IMR-90 (cell line): ENCODE results near the gene SUV39H2. TPM values are rescaled to one million over a fixed set of nuclear protein-coding genes. Genes with fewer than 3 reads are reported as not detected.

Source experiments
- ATAC-seq: fragments of 200-7000 bp; cut with Tn5 transposase; 2 replicates; pipeline ENCODE4 v1.9.1; 2020; ENCODE audit warnings: low read depth, mild to moderate bottlenecking, moderate library complexity
- BruUV-seq: library from RNA; stranded (reverse); fragments of 400-500 nt; replicated peaks from 2 replicates; lab custom pipeline; 2021; lab: Mats Ljungman, UMichigan
- CTCF ChIA-PET: fragments of 300-600 bp; formaldehyde crosslinking; extraction: SDS; loops from one replicate; lab custom pipeline; 2021; ENCODE audit warnings: antibody characterized with exemption; lab: Yijun Ruan, JAX
- POLR2A ChIA-PET: fragments of 300-600 bp; sonication (Branson Sonifier 250); formaldehyde crosslinking; loops from one replicate; lab custom pipeline; 2022; ENCODE audit warnings: antibody characterized with exemption; ENCODE audit not compliant: unreplicated experiment; lab: Charles Lee
- DNase-seq: peaks from one replicate; pipeline ENCODE4 v3.0.0; 2013
- H2AFZ ChIP-seq: replicated peaks from 2 replicates; pipeline ENCODE3; 2013; ENCODE audit warnings: low read length, mild to moderate bottlenecking; ENCODE audit not compliant: poor library complexity
- H2AK5ac ChIP-seq: 2 replicates; pipeline ENCODE4 v1.6.1; 2013; ENCODE audit warnings: low read depth, low read length, inconsistent platforms
- H2AK9ac ChIP-seq: replicated peaks from 2 replicates; pipeline ENCODE3; 2013; ENCODE audit warnings: mild to moderate bottlenecking, low read depth, low read length, moderate library complexity; ENCODE audit not compliant: poor library complexity
- H2BK120ac ChIP-seq: 2 replicates; pipeline ENCODE4 v1.6.1; 2013; ENCODE audit warnings: low read depth, low read length, inconsistent platforms
- H2BK15ac ChIP-seq: 3 replicates; pipeline ENCODE4 v1.6.1; 2013; ENCODE audit warnings: low read depth, low read length, inconsistent platforms
- H2BK20ac ChIP-seq: 2 replicates; pipeline ENCODE4 v1.6.1; 2013; ENCODE audit warnings: low read depth, mild to moderate bottlenecking, inconsistent platforms, low read length, moderate library complexity
- H2BK5ac ChIP-seq: 2 replicates; pipeline ENCODE4 v1.6.1; 2013; ENCODE audit warnings: mild to moderate bottlenecking, low read depth, low read length, inconsistent platforms; ENCODE audit not compliant: poor library complexity, severe bottlenecking
- H3K14ac ChIP-seq: replicated peaks from 2 replicates; pipeline ENCODE4 v1.6.1; 2013; ENCODE audit warnings: low read depth, low read length, inconsistent platforms
- H3K18ac ChIP-seq: 2 replicates; pipeline ENCODE4 v1.6.1; 2013; ENCODE audit warnings: low read depth, low read length, control low read depth
- H3K23ac ChIP-seq: 2 replicates; pipeline ENCODE4 v1.6.1; 2013; ENCODE audit warnings: low read depth, low read length, inconsistent platforms
- H3K27ac ChIP-seq: 2 replicates; pipeline ENCODE4 v1.5.1; 2013; ENCODE audit warnings: mild to moderate bottlenecking, control low read depth, low read length; ENCODE audit not compliant: insufficient read depth
- H3K27me3 ChIP-seq: 2 replicates; pipeline ENCODE4 v1.6.1; 2013; ENCODE audit warnings: low read length; ENCODE audit not compliant: control insufficient read depth, insufficient read depth
- H3K36me3 ChIP-seq: 2 replicates; pipeline ENCODE4 v1.6.1; 2013; ENCODE audit warnings: low read length, mixed read lengths; ENCODE audit not compliant: control insufficient read depth, insufficient read depth
- H3K4ac ChIP-seq: 2 replicates; pipeline ENCODE4 v1.6.1; 2013; ENCODE audit warnings: low read depth, low read length, inconsistent platforms
- H3K4me1 ChIP-seq: 2 replicates; pipeline ENCODE4 v1.6.1; 2013; ENCODE audit warnings: low read length, mixed read lengths; ENCODE audit not compliant: control insufficient read depth, insufficient read depth
- H3K4me2 ChIP-seq: 2 replicates; pipeline ENCODE4 v1.6.1; 2013; ENCODE audit warnings: low read depth, mild to moderate bottlenecking, control low read depth, low read length, moderate library complexity
- H3K4me3 ChIP-seq: 2 replicates; pipeline ENCODE4 v1.5.1; 2013; ENCODE audit warnings: low read depth, mild to moderate bottlenecking, control low read depth, low read length, moderate library complexity; ENCODE audit not compliant: insufficient read depth
- H3K56ac ChIP-seq: 2 replicates; pipeline ENCODE4 v1.6.1; 2013; ENCODE audit warnings: low read length, inconsistent platforms; ENCODE audit not compliant: insufficient read depth; ENCODE audit errors: extremely low read depth
- H3K79me1 ChIP-seq, 2 experiments: 2 replicates each; pipeline ENCODE4 v1.6.1; 2013; ENCODE audit warnings: low read length in 2 of 2, inconsistent platforms in 1 of 2, low read depth in 1 of 2
- H3K9ac ChIP-seq: 2 replicates; pipeline ENCODE4 v1.6.1; 2013; ENCODE audit warnings: low read depth, low read length, control low read depth
- H3K9me1 ChIP-seq: 2 replicates; pipeline ENCODE4 v1.6.1; 2013; ENCODE audit warnings: low read length, inconsistent platforms; ENCODE audit not compliant: insufficient read depth
- H3K9me3 ChIP-seq: 2 replicates; pipeline ENCODE4 v1.6.1; 2013; ENCODE audit warnings: low read length; ENCODE audit not compliant: control insufficient read depth, insufficient read depth
- H4K20me1 ChIP-seq: 2 replicates; pipeline ENCODE4 v1.6.1; 2013; ENCODE audit warnings: low read length, inconsistent platforms; ENCODE audit not compliant: insufficient read depth
- H4K5ac ChIP-seq: 2 replicates; pipeline ENCODE4 v1.6.1; 2013; ENCODE audit warnings: mild to moderate bottlenecking, low read depth, low read length, control low read depth
- H4K8ac ChIP-seq, 2 experiments: 2 replicates each; pipeline ENCODE4 v1.6.1; 2013; ENCODE audit warnings: low read depth in 2 of 2, low read length in 2 of 2, control low read depth in 1 of 2, inconsistent platforms in 1 of 2
- H4K91ac ChIP-seq: 2 replicates; pipeline ENCODE4 v1.6.1; 2013; ENCODE audit warnings: low read depth, low read length, inconsistent platforms; ENCODE audit not compliant: insufficient read depth
- BHLHE40 ChIP-seq: fragments of 150-350 bp; IDR thresholded peaks from 2 replicates; pipeline ENCODE4 v1.6.1; 2016; ENCODE audit warnings: mild to moderate bottlenecking, low read depth, low read length
- CEBPB ChIP-seq: IDR thresholded peaks from 2 replicates; pipeline ENCODE4 v1.6.1; 2012; ENCODE audit warnings: low read depth, low read length, improper control_type of control experiment
- CHD1 ChIP-seq: IDR thresholded peaks from 2 replicates; pipeline ENCODE4 v1.6.1; 2012; ENCODE audit warnings: low read depth, low read length, improper control_type of control experiment
- ELK1 ChIP-seq: fragments of 150-350 bp; IDR thresholded peaks from 2 replicates; pipeline ENCODE4 v1.6.1; 2016; ENCODE audit warnings: low read depth, mild to moderate bottlenecking, low read length, moderate library complexity, borderline replicate concordance
- FOS ChIP-seq: fragments of 150-350 bp; IDR thresholded peaks from 2 replicates; pipeline ENCODE4 v1.6.1; 2016; ENCODE audit warnings: low read depth, low read length
- MAZ ChIP-seq: IDR thresholded peaks from 2 replicates; pipeline ENCODE4 v1.6.1; 2012; ENCODE audit warnings: low read depth, mild to moderate bottlenecking, low read length, improper control_type of control experiment, moderate library complexity, borderline replicate concordance
- MXI1 ChIP-seq: IDR thresholded peaks from 2 replicates; pipeline ENCODE4 v1.6.1; 2012; ENCODE audit warnings: low read depth, mild to moderate bottlenecking, low read length, moderate library complexity, borderline replicate concordance
- NFE2L2 ChIP-seq: fragments of 150-350 bp; IDR thresholded peaks from 2 replicates; pipeline ENCODE4 v1.6.1; 2016; ENCODE audit warnings: low read depth, mild to moderate bottlenecking, low read length
- POLR2A ChIP-seq: IDR thresholded peaks from 2 replicates; pipeline ENCODE4 v1.6.1; 2012; ENCODE audit warnings: mild to moderate bottlenecking, low read depth, low read length
- RCOR1 ChIP-seq: IDR thresholded peaks from 2 replicates; pipeline ENCODE4 v1.6.1; 2012; ENCODE audit warnings: mild to moderate bottlenecking, low read length, improper control_type of control experiment; ENCODE audit not compliant: insufficient replicate concordance
- RFX5 ChIP-seq: IDR thresholded peaks from 2 replicates; pipeline ENCODE4 v1.8.0; 2012; ENCODE audit warnings: low read depth, mild to moderate bottlenecking, low read length, moderate library complexity
- SMC3 ChIP-seq: fragments of 150-350 bp; IDR thresholded peaks from 2 replicates; pipeline ENCODE4 v1.6.1; 2016; ENCODE audit warnings: low read depth, mild to moderate bottlenecking, antibody characterized with exemption, low read length, moderate library complexity
- WGBS, 2 experiments: methylation state at CpG; one replicate each; pipeline versions ENCODE4 v1.1.5 to v1.1.7; 2013; ENCODE audit warnings: missing lambda C conversion rate in 2 of 2; ENCODE audit not compliant: insufficient read length in 1 of 2; ENCODE audit errors: extremely low coverage in 2 of 2; 5-methylcytosine and 5-hydroxymethylcytosine counted together
- dilution Hi-C: fragments of 300-500 bp; cut with HindIII; formaldehyde crosslinking; loops from one replicate; pipeline ENCODE4 v1.14.3; 2018; ENCODE audit warnings: low sequenced_read_pairs; ENCODE audit not compliant: unreplicated experiment
- in situ Hi-C: fragments of 300-500 bp; cut with MboI; formaldehyde crosslinking; loops from 3 replicates; pipeline ENCODE4 v1.14.3; 2019; ENCODE audit warnings: low sequenced_read_pairs, inconsistent platforms, mixed read lengths
- intact Hi-C: fragments of 100-400 bp; cut with micrococcal nuclease; formaldehyde crosslinking; loops from 2 replicates; pipeline ENCODE4 v1.10.0; 2022
- polyA plus RNA-seq, 3 experiments: library from polyadenylated mRNA; depleted of rRNA; stranded (reverse); fragments of >200 nt; gene quantifications; 2 replicates each; pipeline ENCODE4 v1.2.3, GENCODE V29; 2012; ENCODE audit warnings: low replicate concordance in 1 of 3
- total RNA-seq: library from RNA; depleted of rRNA; stranded (reverse); fragments of >200 nt; gene quantifications from 2 replicates; pipeline ENCODE4 v1.2.3, GENCODE V29; 2012

Gene SUV39H2
- total and polyA plus RNA-seq, 2 of the 4 experiments (the other 2 are of a cell fraction), result 5.3 to 14.5 TPM

DNA sequence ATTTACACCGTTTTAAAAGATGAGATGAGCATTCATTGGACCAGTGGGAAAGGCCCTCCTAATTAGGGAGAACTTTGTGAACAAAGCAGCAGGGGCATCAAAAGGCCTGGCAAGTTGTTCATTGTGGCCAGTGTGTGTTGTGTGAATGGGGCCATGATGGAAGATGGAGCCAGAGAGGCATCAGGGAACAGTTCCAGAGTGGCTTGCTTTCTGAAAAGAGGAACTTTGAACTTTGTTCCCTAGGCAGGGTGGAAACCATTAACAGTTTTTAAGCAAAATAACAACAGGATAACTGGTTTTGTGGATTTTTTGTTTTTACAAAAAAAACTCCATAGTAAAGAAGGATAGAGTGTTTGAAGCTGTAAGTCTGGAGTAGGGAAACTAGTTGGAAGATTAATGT, 12.5 kb downstream of the SUV39H2 start:
- Histone ChIP-seq H3K9me3 (no peaks in the 10 kb centered on the region), H4K5ac (no peak overlapping the region), H4K8ac (no peak overlapping the region), H3K4me3 (no peak overlapping the region), H3K23ac (no peak overlapping the region), H2BK15ac (no peak overlapping the region), H4K20me1 (no peaks in the 10 kb centered on the region), H2BK20ac (no peak overlapping the region), H2BK5ac (no peak overlapping the region), H3K9ac (no peak overlapping the region), H2AK5ac (no peak overlapping the region), H3K18ac (no peak overlapping the region), H2AFZ (no peak overlapping the region), H3K14ac (no peak overlapping the region), H3K56ac (no peak overlapping the region), H3K79me1 (peaks cover 50 to 53% of the 10 kb centered on the region in 2 experiments), H3K4me2 (no peak overlapping the region), H2AK9ac (no peak overlapping the region), H3K9me1 (no peaks in the 10 kb centered on the region; the same call in none of the 2 replicates), H3K27me3 (no peaks in the 10 kb centered on the region), H3K36me3 (no peaks in the 10 kb centered on the region; the same call in 1 of the 2 replicates), H3K27ac (no peak overlapping the region), H4K91ac (no peak overlapping the region), H3K4me1 (no peaks in the 10 kb centered on the region), H3K4ac (no peak overlapping the region), H2BK120ac (no peak overlapping the region)
- ChIA-PET POLR2A (no interaction called here), CTCF (no interaction called here)
- intact Hi-C loops, result no loop called here
- DNase-seq (no peak), ATAC-seq (no peak)
- WGBS, 2 experiments, result 100% methylated on average over 1 of the region's 1 CpG; no CpG with 5 or more reads in 1 of the 2 experiments
- BruUV-seq, result no TSS peak
- no peak for TF ChIP-seq MXI1
- TF ChIP-seq ELK1, result no peak
- no peak for TF ChIP-seq CHD1
- TF ChIP-seq BHLHE40, result no peak
- TF ChIP-seq MAZ, result no peak
- TF ChIP-seq FOS, result no peak
- no peak for TF ChIP-seq SMC3
- TF ChIP-seq NFE2L2, result no peak
- TF ChIP-seq POLR2A, result no peak
- TF ChIP-seq CEBPB, result no peak
- TF ChIP-seq RCOR1, result no peak
- no peak for TF ChIP-seq RFX5
- in situ Hi-C loops, result no loop called here
- dilution Hi-C loops, result no loop called here
